ENCODE data around the gene NOP16.
"Not testable (repeated sequence)": the region's sequence is repeated elsewhere in the genome, so short reads cannot be mapped to it uniquely, and the experiment has no call there.

NOP16 gene

DNA sequence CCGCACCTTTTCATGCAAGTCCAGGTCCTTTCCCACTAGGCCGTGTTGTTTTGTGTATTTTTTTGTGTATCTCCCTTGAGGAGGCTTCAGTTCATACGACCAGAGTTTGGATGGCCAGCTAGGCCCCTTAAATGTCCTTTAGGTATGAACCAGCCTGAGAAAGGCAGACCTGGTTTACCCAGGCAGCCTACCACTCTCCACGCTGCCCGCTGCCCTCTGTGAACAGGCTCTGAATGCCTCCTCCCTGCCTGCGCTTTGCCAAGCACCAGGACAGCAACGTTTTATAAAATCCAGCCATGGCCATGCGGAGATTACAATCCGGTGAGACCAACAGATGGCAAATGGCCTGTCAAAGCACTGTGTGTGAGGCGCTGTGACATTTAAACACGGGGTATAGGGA lies 28.6 kb upstream of the NOP16 start:
- no peak for DNase-seq (ENCODE audit: insufficient read length)
- no peak for FAIRE-seq
- TF ChIP-seq TAF1 (IDR thresholded peaks at IDR 0.05; ENCODE audit: borderline replicate concordance, low read depth, low read length) (no peak), POLR2AphosphoS5 (IDR thresholded peaks at IDR 0.05; ENCODE audit: low read depth, low read length) (no peak), POLR2A (IDR thresholded peaks at IDR 0.05; ENCODE audit: low read depth, low read length) (no peak)

DNA sequence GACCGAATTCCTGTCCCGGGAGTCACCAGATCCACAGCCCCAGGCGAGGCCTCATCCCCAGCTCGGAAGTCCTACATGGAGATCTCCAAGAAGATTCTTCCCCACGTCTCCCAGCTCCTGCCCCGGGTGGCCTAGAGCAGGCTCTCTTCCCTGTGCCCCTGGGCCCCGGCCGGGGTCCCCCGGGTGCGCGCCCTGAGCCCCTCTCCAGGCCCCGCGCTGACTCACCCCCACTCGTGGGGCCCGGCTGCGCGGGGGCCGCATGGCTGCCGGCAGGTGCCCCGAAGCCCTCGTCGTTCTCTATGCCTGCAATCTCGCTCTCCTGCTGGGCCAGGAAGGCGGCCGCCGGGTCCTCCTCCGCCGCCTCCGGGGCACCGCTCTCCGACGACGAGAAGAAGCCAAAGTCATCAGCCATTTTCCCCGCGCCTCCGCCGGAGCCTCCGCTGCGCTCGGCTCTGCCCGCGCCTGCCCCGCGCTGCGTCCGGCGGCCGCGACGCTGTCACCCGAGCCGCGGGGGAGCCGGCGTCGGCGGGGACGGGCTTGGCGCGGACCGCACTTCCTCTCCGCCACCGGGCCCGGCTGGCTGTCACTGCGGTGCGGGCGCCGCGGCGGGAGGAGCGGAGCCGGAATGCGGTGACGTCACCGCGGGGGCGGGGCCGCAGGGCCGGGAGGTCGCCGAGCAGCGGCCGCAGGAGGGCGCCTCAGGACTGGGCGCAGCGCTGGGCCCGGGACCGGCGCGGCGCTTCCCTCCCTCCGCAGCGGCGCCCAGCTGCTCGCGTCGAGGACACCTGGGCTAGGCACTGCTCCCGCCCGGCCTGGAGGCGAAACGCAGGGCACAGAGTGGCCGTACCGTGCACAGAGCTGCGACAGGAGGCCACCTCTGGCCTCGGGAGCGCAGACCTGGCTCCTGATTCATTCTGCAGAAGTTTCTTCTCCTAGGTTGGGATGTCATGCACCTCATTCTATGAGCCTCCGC lies 27.8 kb upstream of the NOP16 start, which contains the start of gene CLTB:
TSS of gene CLTB (minus strand) at position 588 of the 973 bp plus-strand sequence. CDS start at position 412, 176 bp downstream.
- FAIRE-seq, result peak; percentile 93
- TF ChIP-seq TAF1 (IDR thresholded peaks at IDR 0.05; ENCODE audit: borderline replicate concordance, low read depth, low read length), result no peak
- TF ChIP-seq POLR2AphosphoS5 (IDR thresholded peaks at IDR 0.05; ENCODE audit: low read depth, low read length), result no peak
- peak; percentile 64; the same call in 1 of the 2 replicates for TF ChIP-seq POLR2A (IDR thresholded peaks at IDR 0.05; ENCODE audit: low read depth, low read length)

DNA sequence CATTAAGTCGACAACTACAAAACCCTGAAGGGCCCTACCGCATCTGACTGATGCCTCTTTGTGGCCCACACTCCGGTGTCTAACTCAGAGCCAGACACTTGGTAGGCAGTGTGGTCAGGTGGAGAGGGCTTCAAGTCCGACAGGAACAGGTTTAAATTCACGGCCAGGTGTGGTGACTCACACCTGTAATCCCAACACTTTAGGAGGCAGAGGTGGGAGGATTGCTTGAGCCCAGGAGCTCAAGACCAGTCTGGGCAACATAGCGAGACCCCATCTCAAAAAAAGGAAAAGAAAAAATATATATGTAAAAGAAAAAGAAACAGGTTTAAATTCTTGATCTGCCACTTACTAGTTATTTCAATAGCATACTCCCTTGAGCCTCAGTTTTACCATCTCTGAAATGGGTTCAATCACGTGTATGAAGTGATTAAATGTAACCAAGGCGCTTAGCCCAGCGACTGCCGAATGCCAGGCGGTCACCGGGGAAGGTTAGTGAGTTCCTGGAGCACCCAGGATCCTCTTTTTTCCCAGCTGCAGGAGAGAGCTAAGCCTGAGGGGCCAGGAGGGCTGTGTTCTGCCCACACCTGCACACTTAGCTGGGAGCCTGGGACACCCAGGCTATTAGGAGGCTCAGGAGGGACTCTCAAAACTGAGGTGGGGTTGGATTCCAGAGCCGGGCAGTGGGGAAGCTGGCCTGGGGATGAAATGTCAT lies 27.0 kb upstream of the NOP16 start:
- DNase-seq (ENCODE audit: insufficient read length) (no peak), FAIRE-seq (no peak)
- TF ChIP-seq POLR2AphosphoS5 (IDR thresholded peaks at IDR 0.05; ENCODE audit: low read depth, low read length) (no peak), POLR2A (IDR thresholded peaks at IDR 0.05; ENCODE audit: low read depth, low read length) (no peak), TAF1 (IDR thresholded peaks at IDR 0.05; ENCODE audit: borderline replicate concordance, low read depth, low read length) (no peak)

More for the DNA sequence above, 27.8 kb upstream of the NOP16 start, which contains the start of gene CLTB:
- peak; percentile 90 for DNase-seq (ENCODE audit: insufficient read length)

DNA sequence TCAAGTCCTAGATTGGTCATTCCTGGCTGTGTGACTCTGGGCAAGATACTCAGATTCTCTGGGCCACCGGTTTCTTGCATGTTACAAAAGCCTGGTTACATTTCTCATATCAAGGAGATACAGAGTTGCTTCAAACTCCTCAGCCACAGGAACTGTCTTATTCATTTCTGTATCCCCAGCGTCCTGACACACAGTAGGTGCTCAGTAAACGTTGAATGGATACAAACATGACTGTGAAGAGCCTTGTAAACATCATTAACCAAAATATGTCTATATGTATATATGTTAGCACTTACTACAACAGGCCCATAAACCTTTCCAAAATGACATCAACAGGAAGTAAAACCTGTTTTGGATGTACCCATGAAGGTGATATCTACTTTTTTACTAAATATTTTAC lies 26.3 kb upstream of the NOP16 start:
- no peak for FAIRE-seq

DNA sequence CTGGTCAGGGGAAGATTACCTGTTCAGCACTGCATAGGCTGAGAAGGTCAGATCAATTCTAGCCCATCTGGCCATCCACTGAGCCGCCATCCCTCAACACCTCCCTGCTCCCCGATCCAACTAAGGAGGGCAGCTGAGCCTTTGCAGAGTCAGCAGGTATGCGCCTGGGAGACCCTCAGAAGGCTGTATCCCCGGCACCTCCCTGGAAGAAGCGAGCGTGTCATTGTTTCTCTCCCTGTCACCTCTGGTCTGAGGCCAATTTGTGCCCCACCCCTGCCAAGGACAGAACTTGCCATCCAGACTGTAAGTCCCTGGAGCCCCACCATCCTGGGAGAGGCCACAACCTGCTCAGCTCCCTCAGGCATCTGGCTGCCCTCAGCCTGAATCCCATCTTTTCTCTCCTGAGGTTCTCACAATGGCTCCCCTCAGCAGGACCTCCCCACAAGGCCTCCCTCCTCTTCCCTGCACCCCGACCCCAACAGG lies 25.4 kb upstream of the NOP16 start:
- no peak for FAIRE-seq
- TF ChIP-seq TAF1 (IDR thresholded peaks at IDR 0.05; ENCODE audit: borderline replicate concordance, low read depth, low read length) (no peak), POLR2A (IDR thresholded peaks at IDR 0.05; ENCODE audit: low read depth, low read length) (no peak), POLR2AphosphoS5 (IDR thresholded peaks at IDR 0.05; ENCODE audit: low read depth, low read length) (no peak)
- DNase-seq (ENCODE audit: insufficient read length), result no peak

More for the DNA sequence above, 26.3 kb upstream of the NOP16 start:
- no peak for DNase-seq (ENCODE audit: insufficient read length)
- TF ChIP-seq POLR2A (IDR thresholded peaks at IDR 0.05; ENCODE audit: low read depth, low read length) (no peak), POLR2AphosphoS5 (IDR thresholded peaks at IDR 0.05; ENCODE audit: low read depth, low read length) (no peak), TAF1 (IDR thresholded peaks at IDR 0.05; ENCODE audit: borderline replicate concordance, low read depth, low read length) (no peak)

DNA sequence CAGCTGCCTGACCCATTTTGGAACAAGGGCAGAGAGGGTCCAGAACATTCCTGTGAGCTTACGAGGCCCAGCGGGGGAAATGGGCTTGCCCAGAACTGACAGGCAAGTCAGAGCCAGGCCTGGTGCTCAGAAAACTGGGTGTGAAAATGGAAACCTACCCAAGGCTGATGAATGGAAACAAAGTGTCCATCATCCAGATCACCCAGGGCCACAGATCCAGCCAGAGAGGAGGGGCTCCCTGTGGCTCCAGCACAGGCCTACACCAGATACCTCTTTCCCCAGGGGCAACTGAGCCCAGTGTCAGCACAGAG lies 24.8 kb upstream of the NOP16 start:
- no peak for DNase-seq (ENCODE audit: insufficient read length)
- no peak for FAIRE-seq
- TF ChIP-seq TAF1 (IDR thresholded peaks at IDR 0.05; ENCODE audit: borderline replicate concordance, low read depth, low read length) (no peak), POLR2A (IDR thresholded peaks at IDR 0.05; ENCODE audit: low read depth, low read length) (no peak), POLR2AphosphoS5 (IDR thresholded peaks at IDR 0.05; ENCODE audit: low read depth, low read length) (no peak)

DNA sequence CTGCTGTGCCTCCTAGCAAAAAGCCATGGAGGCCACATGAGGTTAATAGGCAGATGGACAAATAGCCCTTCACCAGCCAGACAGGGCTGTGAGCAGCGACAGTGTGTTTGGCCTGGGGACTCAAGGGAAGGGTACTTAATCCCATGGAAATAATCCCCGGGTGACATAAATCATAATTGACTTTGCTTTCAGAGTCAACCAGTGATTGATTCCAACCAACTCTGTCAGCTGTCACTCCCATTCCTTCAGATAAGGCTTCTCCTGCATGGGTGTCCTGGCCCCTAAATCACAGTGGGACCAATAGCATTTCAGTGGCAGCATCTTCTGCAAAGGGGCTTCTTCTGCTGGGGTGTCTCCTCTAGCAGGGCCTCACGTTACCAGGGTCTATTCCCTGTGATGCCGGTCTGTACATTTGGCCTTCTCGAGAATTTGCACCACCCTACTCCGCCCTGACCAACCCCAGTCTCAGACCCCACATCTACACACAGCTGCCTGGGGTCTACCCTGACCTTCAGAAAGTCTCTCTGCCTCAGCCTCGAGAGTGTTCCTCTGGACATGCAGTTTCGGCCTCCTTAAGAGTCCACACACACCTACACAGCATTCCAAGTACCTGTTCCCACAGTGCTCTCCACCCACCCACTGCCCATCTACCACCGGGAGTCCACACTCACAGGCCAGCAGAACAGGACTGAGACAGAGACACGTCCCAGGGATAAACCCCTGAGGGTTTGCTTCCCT lies 24.3 kb upstream of the NOP16 start:
- no peak for FAIRE-seq
- no peak for TF ChIP-seq POLR2A (IDR thresholded peaks at IDR 0.05; ENCODE audit: low read depth, low read length)
- TF ChIP-seq TAF1 (IDR thresholded peaks at IDR 0.05; ENCODE audit: borderline replicate concordance, low read depth, low read length), result no peak
- DNase-seq (ENCODE audit: insufficient read length), result no peak

DNA sequence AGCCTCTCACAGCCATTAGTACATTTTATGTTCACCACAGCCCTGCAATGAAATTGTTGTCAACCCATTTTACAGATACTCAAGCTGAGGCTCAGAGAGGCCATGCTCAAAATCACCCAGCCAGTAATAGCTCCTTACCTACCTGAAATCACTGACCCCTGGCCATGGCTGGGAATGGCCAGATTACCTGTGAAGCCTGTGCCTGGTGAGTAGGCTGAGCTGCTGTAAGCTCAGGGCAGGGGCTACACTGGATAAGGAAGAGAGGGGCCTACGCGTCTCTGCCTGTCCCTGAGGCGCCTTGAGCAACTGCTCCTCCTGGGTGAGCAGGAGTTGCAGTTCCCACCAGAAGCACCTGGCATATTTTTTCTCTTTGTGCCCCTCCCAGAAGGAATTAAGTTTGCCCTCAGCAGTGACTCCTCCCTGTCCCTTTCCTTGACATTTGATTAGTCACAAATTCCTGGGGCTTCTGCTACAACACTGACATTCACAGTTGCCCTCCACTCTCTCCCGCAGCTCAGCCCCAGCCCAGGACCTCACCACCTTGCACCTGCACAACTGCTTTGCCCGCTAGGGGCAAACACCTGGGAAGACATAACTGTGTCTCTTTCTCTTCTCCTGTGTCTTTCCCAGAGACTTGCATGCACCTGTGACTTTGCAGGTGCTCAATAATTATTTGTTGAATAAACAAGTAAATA lies 22.2 kb upstream of the NOP16 start:
- TF ChIP-seq TAF1 (IDR thresholded peaks at IDR 0.05; ENCODE audit: borderline replicate concordance, low read depth, low read length), result no peak
- no peak for TF ChIP-seq POLR2A (IDR thresholded peaks at IDR 0.05; ENCODE audit: low read depth, low read length)
- TF ChIP-seq POLR2AphosphoS5 (IDR thresholded peaks at IDR 0.05; ENCODE audit: low read depth, low read length), result no peak
- FAIRE-seq (no peak), DNase-seq (ENCODE audit: insufficient read length) (no peak)

DNA sequence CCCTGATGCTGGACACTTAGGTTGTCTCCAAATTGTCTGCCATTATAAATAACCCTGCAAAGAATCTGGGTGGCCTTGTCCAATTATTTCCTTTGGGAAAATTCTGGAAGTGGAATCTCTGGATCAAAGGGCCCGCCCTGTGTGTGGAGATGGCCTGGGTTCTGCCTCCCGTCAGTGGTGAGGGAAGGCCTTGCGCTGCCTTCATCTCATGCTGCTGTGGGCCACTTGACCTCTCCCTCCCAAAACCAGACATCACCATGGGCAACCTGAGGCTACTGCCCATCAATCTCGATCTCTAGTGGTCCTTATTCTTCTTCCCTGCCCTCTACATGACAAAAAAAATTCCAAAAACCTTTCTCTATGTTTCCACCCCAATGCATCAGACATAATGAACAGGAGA lies 21.4 kb upstream of the NOP16 start:
- FAIRE-seq (no peak), DNase-seq (ENCODE audit: insufficient read length) (no peak)
- TF ChIP-seq POLR2AphosphoS5 (IDR thresholded peaks at IDR 0.05; ENCODE audit: low read depth, low read length) (no peak), TAF1 (IDR thresholded peaks at IDR 0.05; ENCODE audit: borderline replicate concordance, low read depth, low read length) (no peak), POLR2A (IDR thresholded peaks at IDR 0.05; ENCODE audit: low read depth, low read length) (no peak)

DNA sequence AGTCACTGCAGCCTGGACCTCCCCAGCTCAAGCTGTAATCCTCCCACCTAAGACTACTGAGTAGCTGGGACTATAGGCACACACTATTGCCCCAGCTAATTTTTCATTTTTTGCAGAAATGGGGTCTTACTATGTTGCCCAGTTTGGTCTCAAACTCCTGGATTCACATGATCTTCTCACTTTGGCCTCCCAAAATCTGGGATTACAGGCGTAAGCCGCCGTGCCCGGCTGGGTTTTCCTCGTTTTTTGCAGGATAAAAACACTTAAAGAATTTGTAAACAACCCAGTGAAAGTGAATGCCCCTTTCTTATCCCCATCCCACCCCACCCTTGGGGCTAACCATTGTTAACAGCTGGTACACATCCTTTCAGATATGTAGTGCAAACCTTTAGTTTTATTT lies 20.2 kb upstream of the NOP16 start:
- DNase-seq (ENCODE audit: insufficient read length) (no peak), FAIRE-seq (no peak)
- TF ChIP-seq POLR2A (IDR thresholded peaks at IDR 0.05; ENCODE audit: low read depth, low read length), result no peak
- TF ChIP-seq TAF1 (IDR thresholded peaks at IDR 0.05; ENCODE audit: borderline replicate concordance, low read depth, low read length), result no peak
- TF ChIP-seq POLR2AphosphoS5 (IDR thresholded peaks at IDR 0.05; ENCODE audit: low read depth, low read length), result no peak

DNA sequence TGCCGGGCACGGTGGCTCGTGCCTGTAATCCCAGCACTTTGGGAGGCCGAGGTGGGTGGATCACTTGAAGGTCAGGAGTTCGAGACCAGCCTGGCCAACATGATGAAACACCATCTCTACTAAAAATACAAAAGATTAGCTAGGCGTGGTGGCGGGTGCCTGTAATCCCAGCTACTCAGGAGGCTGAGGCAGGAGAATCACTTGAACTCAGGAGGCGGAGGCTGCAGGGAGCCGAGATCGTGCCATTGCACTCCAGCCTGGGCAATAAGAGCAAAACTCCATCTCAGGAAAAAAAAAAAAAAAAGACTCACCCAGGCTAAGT lies 19.8 kb upstream of the NOP16 start:
- DNase-seq (ENCODE audit: insufficient read length); FAIRE-seq: not testable (repeated sequence)
